GM21423 (cell line): ENCODE data around the gene COBL.

Source experiments
- ATAC-seq: cut with Tn5 transposase; IDR thresholded peaks from one replicate; pipeline ENCODE4 v1.9.1; 2021; ENCODE audit warnings: mild to moderate bottlenecking, moderate library complexity; ENCODE audit not compliant: unreplicated experiment

The COBL gene

GRCh38 chr7:51062222-51062987 is 254.2 kb downstream of the COBL start:
- ATAC-seq = no peak

- no peak for ATAC-seq
These were observed 256.1 kb downstream of the COBL start for GRCh38 chr7:51060536-51060935.

- ATAC-seq = no peak
These were observed 257.0 kb downstream of the COBL start for GRCh38 chr7:51059504-51060142.

- no peak for ATAC-seq
These were observed 257.8 kb downstream of the COBL start for GRCh38 chr7:51058764-51059163.

- no peak for ATAC-seq
These were observed 261.4 kb downstream of the COBL start for GRCh38 chr7:51055039-51055840.

- no peak for ATAC-seq
These were observed 262.4 kb downstream of the COBL start for GRCh38 chr7:51054231-51054630.

GRCh38 chr7:51053160-51053925 is 263.3 kb downstream of the COBL start:
- ATAC-seq = no peak

GRCh38 chr7:51046482-51046881 is 270.1 kb downstream of the COBL start:
- no peak for ATAC-seq

- ATAC-seq = no peak
These were observed 270.5 kb downstream of the COBL start for GRCh38 chr7:51046103-51046466.

- ATAC-seq = no peak
These were observed 271.1 kb downstream of the COBL start for GRCh38 chr7:51045319-51046102.

- ATAC-seq = no peak
These were observed 273.1 kb downstream of the COBL start for GRCh38 chr7:51043461-51043860.

GRCh38 chr7:51040787-51041186 is 275.8 kb downstream of the COBL start:
- no peak for ATAC-seq

- no peak for ATAC-seq
These were observed 278.0 kb downstream of the COBL start for GRCh38 chr7:51038573-51038972.

GRCh38 chr7:51035716-51036115 is 280.9 kb downstream of the COBL start:
- ATAC-seq = no peak

GRCh38 chr7:51034521-51035264 is 281.9 kb downstream of the COBL start:
- no peak for ATAC-seq

GRCh38 chr7:51033727-51034520 is 282.7 kb downstream of the COBL start:
- ATAC-seq = no peak

GRCh38 chr7:51031791-51032515 is 284.7 kb downstream of the COBL start:
- ATAC-seq = no peak

- ATAC-seq = no peak
These were observed 285.4 kb downstream of the COBL start for GRCh38 chr7:51031216-51031615.
